HG03103 (cell line): ENCODE data around the gene ERCC8.

Experiments used
- ATAC-seq: cut with Tn5 transposase; IDR thresholded peaks from one replicate; pipeline ENCODE4 v1.9.1; 2021; ENCODE audit warnings: low read depth; ENCODE audit not compliant: unreplicated experiment

ERCC8 gene

GRCh38 chr5:60843386-60843935, 101.4 kb downstream of the ERCC8 start:
- peak; percentile 23 for ATAC-seq

GRCh38 chr5:60842871-60843385, 101.9 kb downstream of the ERCC8 start:
- ATAC-seq, result no peak

- no peak for ATAC-seq
These were observed 103.5 kb downstream of the ERCC8 start for GRCh38 chr5:60841361-60841760.

GRCh38 chr5:60836131-60836530, 108.7 kb downstream of the ERCC8 start:
- ATAC-seq, result no peak

GRCh38 chr5:60835554-60835953, 109.3 kb downstream of the ERCC8 start:
- no peak for ATAC-seq

- no peak for ATAC-seq
These were observed 111.3 kb downstream of the ERCC8 start for GRCh38 chr5:60833520-60833919.

GRCh38 chr5:60830581-60831127, 114.2 kb downstream of the ERCC8 start:
- ATAC-seq, result peak; percentile 49

GRCh38 chr5:60829490-60830266, 115.2 kb downstream of the ERCC8 start:
- ATAC-seq, result no peak

GRCh38 chr5:60827201-60827600, 117.7 kb downstream of the ERCC8 start:
- ATAC-seq, result no peak

- ATAC-seq, result peak; percentile 75
These were observed 118.2 kb downstream of the ERCC8 start for GRCh38 chr5:60826653-60827052.
